T-helper 2 cell treated with Interferon-gamma antibody and Interleukin-4, amounts not matched to agents 100 ng/mL and 5 ng/mL, for 36 hours (primary cell): ENCODE measurements around the gene NPAS3. TPM values are rescaled to one million over a fixed set of nuclear protein-coding genes. Genes with fewer than 3 reads are reported as not detected.

Source experiments
- intact Hi-C: fragments of 100-400 bp; cut with micrococcal nuclease; formaldehyde crosslinking; loops from one replicate; pipeline ENCODE4 v1.15.1; 2023
- total RNA-seq: library from RNA; stranded (reverse); gene quantifications from 2 replicates; pipeline ENCODE4 v1.2.3, GENCODE V29; 2022

NPAS3 gene
- total RNA-seq, 1 donor from 2014 or later = not detected

DNA sequence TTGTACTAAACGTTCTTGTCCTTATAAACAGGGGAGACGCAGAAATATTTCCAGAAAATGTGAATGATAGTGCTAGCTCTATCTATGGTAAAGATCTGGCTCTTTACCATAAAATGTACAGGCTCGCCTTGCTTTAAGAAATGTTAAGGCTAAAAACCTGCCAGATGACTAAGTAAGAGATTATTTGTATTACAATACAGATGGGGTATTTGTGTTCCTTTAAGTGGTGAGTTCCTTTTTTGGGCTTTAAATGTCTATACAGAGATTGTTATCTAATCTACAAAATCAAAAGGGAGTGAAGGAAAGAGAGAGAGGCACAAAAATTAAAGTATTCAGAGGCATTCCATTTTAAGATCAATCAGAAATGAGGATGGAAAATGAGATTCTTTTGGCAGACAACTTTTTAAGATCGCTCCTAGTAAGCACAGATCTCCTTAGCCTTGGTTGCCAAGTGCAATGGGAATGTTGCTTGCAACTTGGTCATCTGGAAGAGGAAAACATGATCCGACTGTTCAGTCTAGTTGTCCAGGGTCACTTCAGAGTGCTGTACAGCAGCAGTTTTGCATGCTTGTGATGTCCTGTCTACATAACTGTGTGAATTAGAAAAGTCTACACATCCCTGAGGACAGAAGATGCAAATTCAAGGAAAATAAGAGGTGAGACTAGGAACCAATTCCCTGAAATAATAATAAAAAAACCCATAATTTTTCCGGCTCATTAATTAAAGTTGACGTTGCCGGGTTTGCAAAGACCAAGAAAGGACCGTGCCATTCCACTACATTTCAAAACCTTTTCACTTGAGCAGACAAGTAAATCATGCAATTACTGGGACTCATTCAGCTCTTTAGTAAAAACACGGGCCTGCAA lies 631.4 kb downstream of the NPAS3 start:
- intact Hi-C loops = no loop called here

DNA sequence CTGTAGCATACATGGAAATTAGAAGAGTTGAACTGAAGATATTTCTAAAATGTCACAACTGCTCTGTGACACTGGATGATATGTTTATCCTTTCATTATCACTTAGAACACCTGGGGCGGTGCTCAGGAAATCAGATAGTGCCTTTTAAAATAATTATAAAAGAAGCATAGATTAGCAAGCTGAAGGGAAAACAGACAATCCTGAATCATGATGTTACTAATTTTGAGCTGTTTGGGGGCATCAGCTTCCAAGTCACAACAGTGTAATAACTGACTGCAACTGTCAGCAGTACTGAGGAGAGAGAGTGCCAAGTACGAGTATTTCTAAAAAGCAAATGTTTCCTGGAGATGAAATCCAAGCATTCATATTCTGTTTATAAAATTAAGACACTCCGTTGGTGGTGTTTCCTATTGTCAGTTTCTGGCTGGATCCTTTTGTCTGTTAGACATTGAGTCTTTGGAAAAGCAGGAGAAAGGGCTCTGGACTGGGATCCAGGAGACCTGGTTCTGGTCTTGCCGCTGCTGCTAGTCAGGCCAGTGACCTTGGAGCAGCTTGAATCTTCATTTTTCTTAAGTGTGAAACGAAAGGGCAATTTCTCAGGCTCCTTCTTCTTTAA lies 632.1 kb downstream of the NPAS3 start:
- intact Hi-C loops = no loop called here

DNA sequence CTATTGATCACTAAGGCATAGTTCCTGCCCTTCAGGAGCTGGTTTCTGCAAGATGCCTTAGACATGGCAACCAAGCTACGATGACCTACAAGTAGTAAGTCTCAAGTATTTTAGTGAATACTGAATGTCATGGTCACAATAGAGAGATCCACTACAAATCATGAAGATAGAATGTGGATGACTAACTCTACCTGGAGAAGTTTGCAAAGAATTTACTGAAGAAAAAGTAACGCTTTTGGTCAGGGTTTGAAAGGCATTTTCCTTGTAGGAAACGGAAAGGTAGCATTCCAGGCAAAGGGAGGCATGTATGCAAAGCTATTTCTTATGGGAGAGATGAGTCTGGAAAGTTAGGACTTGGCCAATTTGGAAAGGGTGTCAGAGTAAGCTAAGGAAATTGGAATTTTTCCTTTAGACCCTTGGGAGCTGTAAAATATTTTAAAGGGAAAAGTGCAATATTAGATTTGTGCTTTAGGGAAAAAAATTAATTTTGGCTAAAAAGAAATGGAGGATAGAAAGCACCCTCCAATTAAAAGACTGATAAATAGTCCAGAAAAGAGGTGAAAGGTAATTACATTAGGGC lies 634.7 kb downstream of the NPAS3 start:
- intact Hi-C loops = no loop called here

DNA sequence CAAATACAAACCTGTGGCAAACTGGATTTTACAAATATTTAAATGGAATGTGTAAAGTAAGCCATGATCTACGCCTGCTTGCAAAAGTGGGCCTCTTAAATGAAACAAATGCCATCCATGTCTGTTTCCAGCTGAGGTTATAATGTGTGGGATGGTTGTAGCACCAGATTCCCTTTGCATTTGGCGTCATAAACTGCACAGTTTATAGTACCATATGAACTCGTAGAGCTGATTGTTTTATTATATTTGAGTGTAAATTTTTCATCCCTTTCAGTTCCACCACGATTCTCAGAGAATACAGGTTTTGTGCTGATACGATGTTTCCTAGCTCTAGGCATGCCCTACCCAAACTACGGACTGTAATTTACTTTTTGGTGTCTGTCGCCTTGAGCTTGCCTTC lies 637.3 kb downstream of the NPAS3 start:
- intact Hi-C loops = no loop called here

DNA sequence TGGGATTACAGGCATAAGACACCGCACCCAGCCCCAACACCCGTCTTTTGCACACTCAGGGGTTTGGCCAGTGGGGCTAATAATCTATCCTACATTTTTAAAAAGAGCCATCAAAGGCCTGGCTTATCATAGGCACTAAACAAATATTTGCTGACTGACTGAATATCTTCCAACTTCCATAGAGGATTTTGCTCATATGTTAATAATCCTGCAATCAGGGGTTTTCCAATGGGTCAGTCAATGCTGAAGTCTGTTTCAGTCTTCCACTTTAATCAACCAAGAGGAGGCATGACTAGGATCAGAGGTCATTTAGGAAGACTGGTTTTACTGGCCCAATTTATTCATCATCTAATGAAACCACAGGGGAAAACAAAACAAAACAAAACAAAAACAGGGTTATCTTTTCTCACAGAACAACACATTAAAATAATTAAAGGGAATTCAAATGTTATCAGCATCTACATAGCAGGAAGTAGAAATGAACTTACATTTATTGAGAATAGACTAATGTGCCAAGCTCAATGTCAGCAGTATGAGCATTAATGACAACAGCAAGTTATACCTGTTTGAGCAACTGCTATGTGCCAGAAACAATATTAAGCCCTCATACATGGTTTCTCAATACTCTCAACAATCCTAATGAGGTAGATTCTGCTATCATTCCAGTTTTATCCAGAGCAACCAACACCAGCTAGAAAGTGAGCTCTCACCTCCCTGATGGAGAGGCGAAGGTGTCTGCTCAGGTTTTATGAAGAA lies 640.0 kb downstream of the NPAS3 start:
- intact Hi-C loops = no loop called here

DNA sequence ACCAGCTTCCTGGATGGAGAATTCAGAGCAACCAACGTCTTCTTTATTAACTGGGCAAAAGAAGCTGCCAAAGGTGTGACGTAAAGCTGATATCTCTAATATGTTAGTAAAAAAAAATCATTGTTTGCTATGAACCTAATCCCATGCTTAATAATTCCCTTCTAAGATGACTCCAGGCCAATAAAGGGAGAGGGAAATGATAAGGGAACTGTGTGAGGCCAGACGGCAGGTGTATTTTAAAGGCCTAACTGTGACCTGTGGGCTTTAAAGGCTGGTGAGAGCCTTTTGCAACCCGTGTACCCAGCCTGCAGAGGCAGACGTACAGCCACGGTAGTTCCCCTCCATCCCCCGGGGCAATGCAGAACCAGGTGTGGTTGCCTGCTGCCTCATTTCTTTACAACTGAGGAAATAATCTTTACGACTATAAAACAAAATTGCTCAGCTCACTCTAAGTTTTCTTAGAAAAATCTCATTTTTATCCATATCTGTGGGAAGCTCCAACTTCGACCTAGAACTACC lies 641.6 kb downstream of the NPAS3 start:
- intact Hi-C loops = no loop called here

DNA sequence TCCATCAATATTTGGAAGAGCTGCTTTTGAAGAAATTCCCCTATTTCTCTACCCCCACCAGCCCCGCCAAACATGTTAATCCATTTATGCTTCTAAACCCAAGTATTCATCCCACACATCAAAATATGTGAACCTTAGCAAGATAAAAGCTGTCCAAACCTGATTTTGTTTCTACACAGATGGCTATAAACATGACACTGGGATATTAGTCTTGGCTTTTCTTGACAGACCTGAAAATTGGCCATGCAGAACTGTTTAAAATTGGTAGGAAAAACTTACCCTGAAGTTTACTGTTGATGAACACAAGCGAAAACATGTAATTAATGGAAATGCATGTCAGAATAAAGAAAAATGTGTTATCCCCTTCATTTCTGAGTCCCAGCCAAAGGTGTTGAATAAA lies 642.2 kb downstream of the NPAS3 start:
- intact Hi-C loops = no loop called here

DNA sequence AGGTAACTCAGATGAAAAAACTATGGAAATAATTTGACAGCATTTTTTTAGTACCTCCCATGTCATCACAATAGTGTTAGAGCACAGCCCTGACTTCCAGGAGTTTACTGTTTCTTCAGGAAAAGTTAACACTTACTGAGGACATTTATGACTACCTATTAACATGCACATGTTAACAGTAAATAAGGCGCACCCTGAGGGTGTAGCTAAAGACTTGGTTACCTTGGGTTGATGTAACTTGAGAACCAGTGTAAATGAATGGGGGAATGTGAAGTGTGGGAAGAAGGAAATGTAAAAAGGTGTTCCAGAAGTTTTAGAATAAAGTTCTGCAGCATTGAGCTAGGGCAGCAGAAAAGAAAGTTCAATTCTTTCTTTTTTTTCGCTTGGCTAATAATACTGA lies 646.0 kb downstream of the NPAS3 start:
- intact Hi-C loops = no loop called here

DNA sequence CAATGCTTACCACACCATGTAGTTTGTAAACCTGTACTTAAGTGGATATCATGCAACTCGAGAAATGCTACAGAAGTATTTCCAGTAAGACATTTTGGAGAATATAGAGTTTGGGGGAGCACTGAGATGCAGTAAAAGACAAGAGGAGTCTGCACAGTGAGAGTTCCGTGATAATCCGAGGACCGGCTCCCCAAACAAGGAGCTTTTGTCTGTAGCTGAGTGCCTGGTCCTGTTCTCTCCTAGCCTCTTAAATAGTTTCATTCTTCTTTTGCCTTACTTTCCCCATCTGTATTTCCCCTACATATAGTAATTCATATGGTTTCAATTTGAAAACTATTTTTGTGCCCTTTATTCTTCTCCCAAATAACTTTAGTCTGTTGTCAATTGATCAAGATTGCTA lies 648.1 kb downstream of the NPAS3 start:
- intact Hi-C loops = no loop called here

DNA sequence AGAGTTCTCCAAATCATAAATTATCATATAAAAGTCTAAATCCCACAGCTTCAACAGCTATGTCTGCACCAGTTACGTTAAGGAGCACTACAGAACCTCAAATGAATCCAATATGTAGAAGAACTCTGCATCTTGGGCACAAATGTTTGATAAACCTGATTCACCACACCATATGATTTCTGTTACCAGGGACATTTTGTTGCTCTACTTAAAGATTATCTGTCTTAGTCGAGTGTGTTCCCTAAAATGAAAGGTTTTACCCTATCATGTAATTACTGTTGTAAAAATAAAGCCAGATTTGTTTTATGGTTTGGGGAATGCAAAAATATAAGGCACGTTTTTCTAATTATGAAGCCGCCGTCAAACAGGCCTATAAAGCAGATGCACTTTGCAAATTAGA lies 649.1 kb downstream of the NPAS3 start:
- intact Hi-C loops = no loop called here

DNA sequence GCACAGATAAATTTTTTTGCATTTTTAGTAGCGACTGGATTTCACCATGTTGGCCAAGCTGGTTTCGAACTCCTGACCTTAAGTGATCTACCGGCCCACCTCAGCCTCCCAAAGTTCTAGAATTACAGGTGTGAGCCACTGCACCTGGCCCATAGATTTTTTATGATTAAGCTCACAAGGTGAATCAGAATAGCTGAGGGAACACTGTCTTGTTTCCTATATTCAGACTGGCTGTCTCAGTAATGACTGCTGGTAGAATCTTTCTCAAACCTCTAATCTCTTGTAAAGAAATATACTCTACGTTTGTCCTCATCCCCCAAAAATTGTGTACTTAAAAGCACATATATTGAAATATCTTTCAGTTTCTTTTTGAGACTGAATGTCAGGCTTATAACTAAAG lies 650.1 kb downstream of the NPAS3 start:
- intact Hi-C loops = no loop called here

DNA sequence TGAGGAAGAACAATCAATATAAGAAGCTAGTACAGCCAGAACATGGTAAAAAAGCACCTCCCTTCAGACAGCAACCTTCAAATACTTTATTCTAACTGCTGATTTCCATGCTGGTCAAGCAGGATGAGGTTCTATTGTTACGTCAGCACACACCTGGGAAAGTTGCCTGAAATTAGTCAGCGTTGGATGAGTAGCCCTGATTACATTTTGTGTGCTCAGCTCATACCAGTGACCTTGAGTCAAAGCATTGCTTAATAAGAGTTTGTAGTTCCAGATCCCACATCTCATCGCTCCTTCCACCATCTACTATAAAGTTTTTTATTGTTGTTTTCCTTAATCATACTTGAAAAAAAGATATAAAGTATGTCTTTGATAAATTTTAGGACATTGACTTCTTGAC lies 650.7 kb downstream of the NPAS3 start:
- intact Hi-C loops = no loop called here

DNA sequence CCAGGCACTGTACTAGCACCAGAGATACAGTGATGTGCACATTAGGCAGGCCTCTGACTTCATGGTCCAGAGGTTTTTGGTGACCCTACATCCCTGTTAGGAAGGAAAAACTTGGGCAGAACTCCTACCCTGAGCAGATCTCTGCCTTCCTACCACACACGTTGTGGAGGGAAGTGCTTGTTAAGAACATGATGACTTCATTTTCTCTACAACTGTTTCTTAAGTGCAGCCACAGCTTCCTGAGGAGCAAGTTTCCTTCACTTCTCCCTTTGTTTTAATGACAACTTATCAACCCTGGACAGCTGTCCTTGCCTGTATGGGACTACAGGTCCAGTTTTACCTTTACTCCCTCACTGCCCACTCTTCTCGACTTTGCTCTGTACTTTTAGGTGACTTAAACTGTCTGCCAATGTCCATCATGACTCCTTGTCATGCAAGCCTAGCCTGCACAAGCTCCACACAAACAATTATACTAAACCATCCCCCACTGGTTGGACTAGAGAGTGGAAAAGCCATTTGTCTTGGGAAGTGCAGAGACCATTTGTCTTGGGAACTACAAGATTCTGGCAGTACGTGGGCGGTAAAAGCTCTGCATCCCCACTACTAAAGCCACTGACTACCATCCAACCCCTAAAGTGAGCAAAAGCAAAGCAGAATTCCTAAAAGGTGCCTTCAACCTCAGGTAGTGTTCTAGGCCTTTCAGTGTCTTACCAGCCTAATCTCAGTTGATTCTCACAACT lies 652.4 kb downstream of the NPAS3 start:
- intact Hi-C loops = no loop called here

DNA sequence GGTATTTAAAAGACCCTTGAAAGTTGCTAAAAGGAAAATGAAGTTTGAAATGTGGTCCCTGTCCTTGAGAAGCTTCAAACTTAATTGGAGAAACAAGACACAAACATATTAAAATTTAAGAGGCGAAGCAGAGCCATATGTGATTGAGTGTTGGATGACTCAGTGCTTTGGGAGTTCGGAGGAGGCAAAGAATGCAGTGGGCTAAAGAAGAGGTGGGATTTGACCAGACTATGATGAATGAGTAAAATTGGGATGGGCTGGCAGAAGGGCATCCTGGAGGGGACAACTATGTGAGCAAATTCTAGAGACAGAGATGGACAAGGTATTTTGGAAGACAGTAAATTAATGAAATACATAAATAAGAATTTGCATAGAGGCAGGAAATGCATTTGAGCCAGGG lies 653.6 kb downstream of the NPAS3 start:
- intact Hi-C loops = no loop called here

DNA sequence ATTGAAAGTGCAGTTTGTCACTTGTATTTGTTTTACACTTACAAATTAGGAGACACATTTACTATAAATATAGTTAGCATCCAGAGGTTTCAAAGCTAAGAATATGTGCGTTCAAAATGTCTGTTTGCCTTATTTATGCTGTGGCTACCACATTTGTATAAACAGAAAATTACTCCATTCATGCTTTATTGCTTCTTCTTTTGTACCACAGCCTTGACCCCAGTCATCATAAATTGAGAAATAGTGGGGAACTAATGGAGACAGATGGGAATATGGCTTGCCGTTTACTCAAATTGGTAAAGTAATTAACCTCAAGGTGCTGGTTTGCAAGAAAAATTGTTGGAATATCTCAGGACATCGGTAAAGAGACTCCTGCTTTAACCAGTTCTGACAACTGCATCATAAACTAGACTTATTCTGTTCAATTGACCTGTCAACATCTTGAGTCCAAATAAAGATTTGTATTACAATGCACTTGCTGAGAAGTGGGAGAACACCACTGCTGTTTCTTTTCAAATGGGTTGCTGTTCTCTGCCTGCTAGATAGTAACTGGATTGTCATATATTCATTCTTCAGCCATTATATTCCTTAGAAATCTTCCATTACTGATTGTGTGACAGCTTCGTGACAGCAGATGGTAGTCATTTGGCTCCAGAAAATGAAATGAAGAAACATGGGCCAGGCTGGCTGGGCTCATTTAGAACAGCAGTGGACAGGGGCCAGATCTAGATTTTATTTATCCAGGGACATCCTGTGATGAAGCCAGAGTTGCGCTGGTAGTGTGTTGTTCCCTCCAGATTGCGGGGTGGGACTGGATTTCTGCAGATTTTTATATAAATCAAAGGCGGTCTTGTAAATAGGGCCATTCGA lies 657.8 kb downstream of the NPAS3 start:
- intact Hi-C loops = no loop called here

DNA sequence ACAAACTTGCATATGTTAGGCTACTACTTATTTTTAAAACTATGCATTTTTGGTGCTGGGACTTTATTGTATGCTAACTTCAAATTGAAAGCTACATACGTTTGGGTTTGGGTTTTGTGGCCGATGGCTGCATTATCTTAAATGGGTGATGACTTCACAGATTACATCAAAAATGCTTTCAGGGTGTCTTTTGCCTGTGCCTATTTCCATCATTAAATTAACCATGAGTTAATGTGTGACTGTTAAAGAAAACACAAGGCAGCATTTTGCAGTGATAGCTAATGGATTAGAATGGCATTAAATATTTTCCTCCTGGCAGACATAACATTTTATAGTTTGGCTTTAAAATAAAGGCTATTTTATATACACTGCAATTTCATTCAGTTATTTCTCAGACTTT lies 659.9 kb downstream of the NPAS3 start:
- intact Hi-C loops = no loop called here

DNA sequence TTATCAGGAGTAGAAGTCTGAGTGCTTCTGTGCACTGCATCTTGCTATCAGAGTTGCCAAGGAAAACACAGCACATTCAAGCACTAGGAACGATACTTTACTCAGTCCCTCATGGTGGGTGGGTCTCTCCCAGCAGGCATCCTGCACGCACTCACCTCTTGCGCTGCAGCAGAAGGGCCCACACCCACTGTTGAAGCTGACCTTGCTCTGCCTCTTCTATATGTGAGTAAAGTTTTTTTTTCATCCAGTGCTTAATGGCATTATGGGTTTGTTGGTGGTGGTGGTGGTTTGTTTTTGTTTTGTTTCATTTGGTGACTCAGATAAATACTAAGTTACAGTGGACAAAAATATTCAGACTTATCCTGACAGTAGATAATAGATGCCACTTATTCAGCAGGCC lies 663.7 kb downstream of the NPAS3 start:
- intact Hi-C loops = no loop called here

DNA sequence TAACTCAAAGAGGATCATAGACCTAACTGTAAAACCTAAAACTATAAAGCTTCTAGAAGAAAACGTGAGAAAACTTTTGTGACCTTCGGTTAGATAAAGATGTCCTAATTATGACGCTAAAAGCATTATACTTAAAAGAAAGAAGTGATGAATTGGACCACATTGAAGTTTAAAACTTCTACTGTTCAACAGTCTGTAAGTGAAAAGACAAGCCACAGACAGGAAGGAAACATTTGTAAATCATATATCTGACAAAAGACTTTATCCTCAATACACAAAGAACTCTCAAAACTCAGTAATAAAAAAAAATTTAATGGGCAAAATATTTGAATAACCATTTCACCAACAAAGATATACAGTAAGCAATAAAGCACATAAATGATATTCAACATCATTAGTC lies 667.9 kb downstream of the NPAS3 start:
- intact Hi-C loops = no loop called here

DNA sequence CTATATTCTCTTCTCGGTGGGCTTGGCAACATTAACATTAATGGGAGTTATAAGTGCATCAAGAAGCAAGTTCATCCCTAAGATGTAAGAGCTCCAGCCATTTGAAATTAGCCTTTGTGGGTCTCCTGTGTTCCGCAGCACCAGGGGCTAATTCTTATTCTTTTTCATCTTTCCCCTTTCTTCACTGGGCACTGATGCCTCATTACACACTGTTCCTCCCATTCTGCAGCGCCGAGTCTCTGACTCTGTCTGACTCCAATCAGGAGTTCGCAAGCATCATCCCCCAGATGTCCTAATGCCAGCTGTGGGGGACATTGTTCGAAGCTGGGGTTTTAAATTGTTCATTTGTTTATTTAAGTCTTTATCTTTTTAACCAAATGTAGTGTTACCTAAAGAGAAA lies 670.9 kb downstream of the NPAS3 start:
- intact Hi-C loops = no loop called here

DNA sequence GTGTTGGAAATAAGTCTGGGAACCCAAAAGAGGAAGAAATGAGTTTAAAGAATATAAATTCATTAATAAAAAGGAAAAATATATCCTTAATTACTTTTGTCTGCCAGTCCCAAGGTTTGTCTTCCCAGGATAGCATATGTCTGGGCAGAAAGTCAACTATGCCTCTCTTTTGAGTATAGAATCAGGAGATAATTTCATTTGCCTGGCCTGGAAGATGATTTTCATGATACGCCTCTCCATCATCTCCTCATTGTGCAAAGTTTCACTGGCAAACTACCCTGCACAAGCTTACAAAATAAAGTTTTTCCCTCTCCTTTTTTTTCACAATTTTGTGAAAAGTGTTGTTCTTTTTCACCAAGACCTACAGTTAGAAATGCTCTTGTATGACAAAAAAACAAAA lies 671.4 kb downstream of the NPAS3 start:
- intact Hi-C loops = no loop called here
